D721Med (cell line): Measurements from ENCODE around the gene PROM2.

Experiments
- DNase-seq: peaks from one replicate; pipeline ENCODE4 v3.0.0; 2011; ENCODE audit warnings: low spot score; ENCODE audit not compliant: insufficient read length
- FAIRE-seq: peaks from 2 replicates; lab custom pipeline; 2011; peaks lifted over from hg19 to GRCh38; lab: Jason Lieb, UNC
- TF ChIP-seq, protein P1 (sequence below): IDR thresholded peaks from 2 replicates; pipeline ENCODE4 v1.5.1; 2012; ENCODE audit warnings: mild to moderate bottlenecking, control low read depth; ENCODE audit not compliant: insufficient read depth; ENCODE audit errors: missing control alignments

PROM2 gene

DNA sequence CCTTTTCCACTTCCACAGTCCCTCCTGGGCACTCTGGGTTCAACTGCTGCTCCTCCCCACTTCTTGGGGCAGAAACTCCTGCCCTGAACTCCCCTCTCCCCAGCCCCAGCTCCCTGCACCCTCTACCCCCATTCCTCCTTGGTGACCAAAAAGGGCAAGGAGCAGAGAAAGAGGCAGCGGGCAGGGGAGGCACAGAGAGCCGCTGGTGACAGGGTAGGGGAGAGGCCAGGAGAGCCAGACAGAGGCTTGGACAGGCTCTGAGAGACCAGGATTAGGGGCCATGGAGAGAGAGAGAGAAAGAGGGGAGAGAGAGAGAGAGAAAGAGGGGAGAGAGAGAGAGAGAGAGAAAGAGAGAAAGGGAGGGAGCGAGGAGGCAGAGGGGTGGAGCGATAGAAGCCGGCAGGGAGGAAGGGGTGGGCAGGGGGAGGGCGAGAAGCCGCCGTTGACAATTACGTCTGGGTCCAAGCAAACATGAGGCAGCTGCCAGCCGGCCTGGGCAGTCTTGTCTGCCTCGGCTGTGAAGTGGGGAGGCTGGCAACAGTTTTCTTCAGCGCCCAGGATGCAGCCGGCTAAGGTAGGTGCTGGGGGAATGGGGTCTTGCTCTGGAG, 22.7 kb downstream of the PROM2 start, which contains the start of gene KCNIP3:
Gene KCNIP3 (plus strand): TSS at position 468 of the 608 bp plus-strand sequence. CDS start 92 bp downstream, at position 560.
- no peak for DNase-seq
- no peak for FAIRE-seq
- TF ChIP-seq, protein P1, sequence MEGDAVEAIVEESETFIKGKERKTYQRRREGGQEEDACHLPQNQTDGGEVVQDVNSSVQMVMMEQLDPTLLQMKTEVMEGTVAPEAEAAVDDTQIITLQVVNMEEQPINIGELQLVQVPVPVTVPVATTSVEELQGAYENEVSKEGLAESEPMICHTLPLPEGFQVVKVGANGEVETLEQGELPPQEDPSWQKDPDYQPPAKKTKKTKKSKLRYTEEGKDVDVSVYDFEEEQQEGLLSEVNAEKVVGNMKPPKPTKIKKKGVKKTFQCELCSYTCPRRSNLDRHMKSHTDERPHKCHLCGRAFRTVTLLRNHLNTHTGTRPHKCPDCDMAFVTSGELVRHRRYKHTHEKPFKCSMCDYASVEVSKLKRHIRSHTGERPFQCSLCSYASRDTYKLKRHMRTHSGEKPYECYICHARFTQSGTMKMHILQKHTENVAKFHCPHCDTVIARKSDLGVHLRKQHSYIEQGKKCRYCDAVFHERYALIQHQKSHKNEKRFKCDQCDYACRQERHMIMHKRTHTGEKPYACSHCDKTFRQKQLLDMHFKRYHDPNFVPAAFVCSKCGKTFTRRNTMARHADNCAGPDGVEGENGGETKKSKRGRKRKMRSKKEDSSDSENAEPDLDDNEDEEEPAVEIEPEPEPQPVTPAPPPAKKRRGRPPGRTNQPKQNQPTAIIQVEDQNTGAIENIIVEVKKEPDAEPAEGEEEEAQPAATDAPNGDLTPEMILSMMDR: no peak

DNA sequence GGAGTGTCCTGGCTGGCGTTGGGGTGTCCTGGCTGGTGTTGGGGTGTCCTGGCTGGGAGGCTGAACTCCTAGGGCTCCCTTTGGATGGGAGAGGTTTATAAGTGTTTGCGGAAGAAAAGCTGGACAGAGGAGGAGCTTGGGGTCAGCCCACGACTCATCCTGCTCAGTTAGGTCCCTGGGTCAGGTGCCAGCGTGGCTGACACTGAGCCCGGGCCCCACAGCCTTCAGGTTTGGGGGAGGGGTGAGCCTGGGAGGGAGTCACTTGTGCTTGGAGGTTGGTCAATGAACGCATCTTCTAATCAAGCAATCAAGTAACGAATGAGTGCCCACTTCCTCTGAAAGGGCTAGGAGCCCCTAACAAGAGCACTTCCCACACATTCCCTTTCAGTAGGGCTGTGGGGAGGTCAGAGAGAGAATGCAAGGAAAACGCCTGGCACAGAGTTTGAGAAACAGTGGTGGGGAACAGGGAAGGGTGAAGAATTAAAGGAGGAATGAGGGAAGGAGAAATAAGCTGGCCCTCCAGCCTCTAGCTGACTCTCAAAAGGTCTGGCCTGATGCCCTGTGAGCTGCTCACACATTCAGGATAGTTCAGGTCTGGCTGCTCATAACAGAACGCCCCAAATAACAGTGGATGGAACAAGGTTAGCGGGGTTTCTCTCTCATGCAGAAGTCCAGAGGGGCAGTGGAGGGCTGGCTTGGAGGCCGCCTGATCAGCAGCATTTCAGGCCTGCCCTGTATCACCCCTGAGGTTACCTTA, 23.6 kb downstream of the PROM2 start:
- DNase-seq: no peak
- FAIRE-seq: no peak
- TF ChIP-seq, protein P1: no peak

DNA sequence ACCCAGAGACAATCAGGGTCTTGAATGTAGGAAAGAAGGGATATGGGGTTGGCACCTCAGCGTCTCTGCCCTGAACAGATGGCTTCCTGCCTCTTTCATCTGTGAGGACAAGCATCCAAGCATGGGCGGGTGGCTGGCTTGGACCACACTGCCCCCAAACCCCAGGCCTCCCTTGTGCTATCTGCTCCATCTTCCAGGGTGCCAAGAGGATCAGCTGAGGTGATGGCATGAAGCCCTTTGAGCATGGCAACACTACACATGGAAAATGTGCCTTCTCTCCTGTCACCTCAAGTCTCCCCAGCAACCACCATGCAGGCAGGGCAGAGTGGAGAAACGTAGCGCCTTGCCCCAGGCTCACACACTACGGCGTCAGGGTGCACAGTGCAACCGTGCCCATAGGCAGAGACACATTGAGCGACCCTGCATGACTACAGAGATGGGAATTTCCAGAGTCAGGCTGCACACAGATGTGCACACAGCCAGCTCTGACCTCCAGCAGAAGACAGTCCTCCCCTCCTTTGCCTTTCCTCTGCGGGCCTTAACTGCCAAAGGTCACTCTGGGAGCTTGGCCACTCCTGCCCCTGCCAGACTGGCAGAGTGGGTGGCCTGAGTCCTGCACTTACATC, 24.4 kb downstream of the PROM2 start:
- TF ChIP-seq, protein P1: no peak
- DNase-seq (no peak), FAIRE-seq (no peak)

DNA sequence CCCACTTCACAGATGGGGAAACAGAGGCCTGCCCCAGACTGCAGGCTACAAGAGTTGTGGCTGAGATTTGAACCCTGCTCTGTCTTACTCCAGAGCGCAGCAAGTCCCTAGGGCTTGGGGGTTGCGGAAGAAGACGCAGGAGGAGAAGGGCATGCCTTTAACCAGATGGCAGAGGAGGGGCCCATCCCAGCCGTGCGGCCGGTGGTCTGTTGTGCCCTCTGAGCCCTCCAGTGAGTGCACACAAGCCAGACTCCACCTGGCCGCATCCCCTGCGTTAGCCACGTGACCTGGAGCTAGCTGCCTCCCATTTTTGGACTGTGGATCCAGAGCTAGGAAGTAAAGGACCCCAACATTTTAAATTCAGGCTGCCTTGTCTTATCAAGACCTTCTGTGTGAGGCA, 25.7 kb downstream of the PROM2 start:
- FAIRE-seq (no peak), DNase-seq (no peak)
- TF ChIP-seq, protein P1: no peak

DNA sequence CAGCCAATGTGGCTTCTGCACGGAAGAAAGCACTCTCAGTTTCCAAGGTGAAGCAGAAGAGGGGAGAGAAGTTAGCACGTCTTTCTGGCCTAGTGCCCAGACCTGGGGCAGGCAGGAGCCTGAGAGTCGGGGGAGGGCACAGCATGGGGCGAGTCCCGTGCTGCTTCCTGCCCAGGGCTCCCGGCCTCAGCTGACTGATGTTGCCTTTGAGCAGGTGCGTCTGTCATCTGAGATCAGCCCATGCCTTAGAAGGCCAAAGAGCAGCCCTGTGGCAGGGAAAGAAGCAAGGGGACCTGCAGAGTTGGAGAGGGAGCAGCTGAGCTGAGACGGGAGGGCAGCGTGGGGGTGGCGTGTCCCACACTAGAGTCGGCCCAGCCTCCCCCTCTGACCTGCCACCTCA, 26.2 kb downstream of the PROM2 start:
- TF ChIP-seq, protein P1: no peak
- DNase-seq (no peak), FAIRE-seq (no peak)

DNA sequence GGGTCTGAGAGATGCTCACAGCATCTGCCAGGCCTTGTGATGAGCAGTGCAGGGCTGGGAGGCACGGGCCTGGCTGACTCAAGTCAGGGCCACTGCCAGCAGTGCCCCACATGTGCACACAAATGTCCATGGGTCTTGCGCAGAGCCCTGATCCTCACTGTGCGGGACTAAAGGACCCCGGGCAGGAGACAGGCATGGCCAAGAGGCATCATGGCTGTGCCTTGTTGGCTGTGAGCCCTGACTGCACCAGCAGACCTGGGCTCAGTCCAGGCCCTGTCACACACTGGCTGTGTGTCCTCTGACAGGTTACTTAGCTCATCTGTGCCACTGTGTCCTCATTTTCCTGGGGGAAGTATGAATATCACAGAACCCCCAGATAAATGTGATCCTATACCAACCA, 26.9 kb downstream of the PROM2 start:
- TF ChIP-seq, protein P1: no peak
- FAIRE-seq: no peak
- DNase-seq: no peak
